HK-2 (cell line): ENCODE data around the gene OPN5.

ENCODE experiments used
- DNase-seq: peaks from one replicate; pipeline ENCODE4 v3.0.0-alpha.2; 2018; ENCODE audit not compliant: unreplicated experiment

Gene OPN5

DNA sequence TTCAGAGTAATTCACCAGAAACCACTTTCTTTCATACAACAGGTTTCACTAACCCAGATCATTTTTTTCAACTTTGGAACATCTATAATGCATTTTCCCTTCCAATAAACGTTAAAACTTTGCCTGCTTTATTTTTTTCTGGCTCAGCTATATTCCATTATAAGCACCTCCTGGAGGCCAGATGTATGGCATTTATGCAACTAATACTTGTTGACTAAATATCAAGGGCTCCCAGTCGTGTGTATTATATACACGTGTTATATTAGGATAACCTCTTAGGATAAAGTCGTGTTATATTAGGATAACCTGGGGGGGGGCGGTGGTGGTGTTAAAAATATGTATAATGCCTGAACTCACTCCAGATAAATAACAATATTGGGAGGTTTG lies 6.7 kb downstream of the OPN5 start:
- no peak for DNase-seq

DNA sequence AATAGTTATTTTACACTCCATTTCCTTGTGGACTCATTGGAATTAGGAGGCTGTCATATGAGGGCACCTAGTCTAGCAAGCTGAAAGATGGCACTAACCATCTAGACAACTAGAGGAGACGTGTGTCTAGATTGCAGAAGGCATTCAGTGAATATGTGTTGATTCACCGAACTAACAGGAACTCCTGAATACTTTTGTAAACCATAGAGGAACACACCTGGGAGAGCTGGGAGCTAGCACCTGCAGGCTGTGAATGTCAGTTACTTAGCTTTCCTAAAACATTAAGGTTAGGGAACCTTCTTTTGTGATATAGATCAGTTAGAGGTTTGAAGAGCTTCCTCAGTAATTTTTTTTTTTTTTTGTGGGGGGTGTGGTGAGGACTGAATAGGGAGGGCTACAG lies 7.7 kb downstream of the OPN5 start:
- DNase-seq, result no peak

DNA sequence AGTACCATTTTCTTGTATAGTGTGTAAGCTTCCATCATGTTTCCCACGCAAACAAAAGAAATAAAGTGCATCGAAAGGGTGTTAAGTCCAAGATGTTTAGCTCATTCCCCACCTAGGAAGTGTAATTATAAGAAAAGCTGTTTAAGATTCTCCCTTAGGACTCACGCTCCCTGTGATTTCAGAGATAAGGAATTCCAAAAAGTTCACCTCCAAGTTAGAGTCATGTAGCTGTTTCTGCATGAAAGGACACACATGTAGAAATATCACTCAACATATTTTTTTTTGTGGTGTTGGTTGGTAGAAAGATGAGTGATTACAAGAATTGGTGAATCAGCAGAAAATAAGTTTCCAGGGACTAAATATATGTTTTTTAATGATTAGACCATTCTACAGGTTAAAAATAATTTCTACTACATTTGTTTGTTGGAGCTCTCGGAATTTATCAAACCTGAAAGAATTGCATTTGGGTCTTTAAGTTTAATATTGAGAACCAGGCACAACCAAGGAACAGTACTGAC lies 10.4 kb downstream of the OPN5 start:
- DNase-seq, result no peak

DNA sequence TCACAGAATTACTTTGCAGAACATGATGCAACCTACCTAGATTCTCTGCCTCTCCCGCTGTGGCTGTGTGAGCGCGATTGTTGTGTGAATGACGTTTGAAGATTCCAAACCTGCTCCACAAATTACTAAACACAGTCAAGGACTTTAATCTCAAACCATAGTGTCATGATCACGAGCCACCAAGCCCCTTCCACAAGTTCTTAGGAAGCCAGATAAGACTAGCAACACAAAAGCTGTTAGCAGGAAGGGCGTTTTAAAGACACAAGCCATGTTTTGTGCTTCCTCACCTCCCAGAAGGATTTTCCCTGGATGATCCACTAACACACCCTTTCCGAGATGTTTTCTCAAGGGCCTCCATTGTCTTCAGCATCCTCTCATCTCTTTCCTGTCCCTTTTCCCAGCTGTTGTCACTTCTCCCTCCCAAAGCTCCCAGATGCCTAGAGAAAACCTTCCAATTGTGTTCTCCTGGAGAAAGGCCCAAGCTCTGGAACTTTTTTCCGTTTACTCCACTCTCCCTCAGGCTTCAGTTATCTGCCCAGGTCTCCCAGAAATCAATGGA lies 12.8 kb downstream of the OPN5 start:
- DNase-seq, result no peak

DNA sequence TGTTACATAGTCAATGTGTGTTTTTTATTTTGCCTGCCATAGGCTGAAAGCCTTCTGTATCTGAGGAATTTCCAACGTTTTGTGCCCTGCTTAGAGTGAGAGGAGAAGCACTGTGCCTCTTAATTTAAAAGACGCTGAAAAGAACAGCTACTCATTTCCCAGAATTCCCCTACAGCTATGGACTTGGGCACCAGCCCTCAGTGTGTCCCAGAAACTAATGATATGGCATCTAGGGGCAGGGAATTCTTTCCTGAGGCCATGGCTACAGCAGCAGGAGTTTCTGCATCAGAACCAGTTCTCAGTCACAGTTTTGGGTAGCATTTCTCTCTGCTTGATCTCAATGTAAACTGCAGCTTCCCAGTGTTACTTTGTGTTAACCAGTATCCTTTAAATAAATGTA lies 20.2 kb downstream of the OPN5 start:
- DNase-seq, result no peak

DNA sequence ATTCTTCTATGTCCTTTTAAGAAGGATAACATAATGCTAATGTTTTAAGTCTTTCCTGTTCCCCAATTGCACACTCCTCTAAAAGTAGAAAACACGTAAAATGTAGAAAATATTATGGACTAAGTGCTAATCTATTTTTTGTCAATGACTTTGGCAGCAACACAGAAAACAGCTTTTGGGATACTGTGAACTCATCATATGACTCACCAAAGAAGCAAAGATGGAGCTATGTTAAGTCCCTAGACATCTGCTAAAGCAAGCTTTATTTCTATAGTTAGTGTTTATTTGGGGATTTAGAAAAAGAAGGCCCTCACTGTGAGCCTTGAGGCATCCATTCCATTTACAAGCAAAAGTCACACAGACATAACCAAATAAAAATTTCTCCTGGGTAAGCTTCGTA lies 23.0 kb downstream of the OPN5 start:
- DNase-seq, result no peak

- no peak for DNase-seq
Observed at GRCh38 chr6:47809873-47810272, 28.0 kb downstream of the OPN5 start.

GRCh38 chr6:47810885-47811284 lies 29.1 kb downstream of the OPN5 start:
- DNase-seq, result no peak

GRCh38 chr6:47811443-47811842 lies 29.6 kb downstream of the OPN5 start:
- DNase-seq, result no peak

DNA sequence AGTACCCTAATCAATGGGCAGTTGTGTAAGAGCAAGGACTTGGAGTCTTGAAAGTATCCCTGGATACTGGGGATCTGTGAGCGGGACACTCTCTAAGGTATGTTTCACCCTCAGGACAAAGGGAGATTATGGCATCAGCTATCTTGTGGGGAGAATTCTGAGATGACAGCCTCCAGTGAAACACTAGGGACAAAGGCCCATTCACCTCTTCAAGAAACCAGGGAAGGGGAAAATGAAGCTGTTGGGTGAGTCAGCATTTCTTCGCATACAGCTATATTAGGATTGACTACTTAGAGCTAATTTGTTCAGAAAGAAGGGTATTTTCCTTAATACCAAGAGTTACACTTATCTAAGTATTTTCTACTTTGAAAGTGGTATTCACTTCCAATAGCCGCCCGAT lies 35.9 kb downstream of the OPN5 start:
- DNase-seq, result no peak

DNA sequence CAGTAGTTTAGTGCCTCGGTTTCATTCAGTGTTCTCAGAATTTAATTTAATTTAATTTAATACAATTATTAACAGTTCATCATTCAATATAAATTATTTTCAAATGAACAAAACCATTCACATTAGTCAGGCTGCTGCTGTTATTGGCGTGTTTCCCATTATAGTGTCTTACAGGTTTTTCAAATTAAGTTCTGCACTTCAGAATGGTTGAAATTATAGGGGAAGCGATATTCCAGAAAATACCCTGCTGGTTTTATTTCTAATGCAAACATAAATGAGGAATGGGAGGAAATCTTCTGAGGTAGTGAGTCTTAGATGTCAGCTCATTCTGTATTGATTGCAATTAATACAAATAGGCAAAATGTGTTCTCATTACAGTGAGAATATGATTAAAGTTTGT lies 37.6 kb downstream of the OPN5 start:
- DNase-seq, result no peak

GRCh38 chr6:47822856-47823554 lies 41.2 kb downstream of the OPN5 start:
- no peak for DNase-seq

GRCh38 chr6:47832386-47833100 lies 50.7 kb downstream of the OPN5 start:
- DNase-seq, result no peak

GRCh38 chr6:47834196-47834595 lies 52.4 kb downstream of the OPN5 start:
- DNase-seq, result no peak

DNA sequence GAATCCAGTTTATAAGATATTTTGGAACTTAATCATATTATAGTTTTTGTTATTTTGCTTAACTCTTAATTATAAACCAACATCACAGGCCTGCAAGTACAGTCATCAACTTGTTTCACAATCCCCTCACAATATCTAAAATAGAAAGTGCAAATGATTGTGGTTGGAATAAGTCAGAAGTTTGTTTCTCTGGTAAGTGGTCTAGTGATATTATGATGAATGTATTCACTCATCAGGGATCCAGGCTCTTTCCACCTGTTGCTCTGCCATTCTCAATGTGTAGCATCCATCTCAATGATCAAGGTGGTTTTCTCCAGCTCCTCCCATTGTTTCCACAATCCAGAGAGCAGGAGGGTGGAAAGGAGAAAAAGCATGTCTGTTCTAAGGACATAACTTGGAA lies 54.2 kb downstream of the OPN5 start:
- DNase-seq, result no peak

DNA sequence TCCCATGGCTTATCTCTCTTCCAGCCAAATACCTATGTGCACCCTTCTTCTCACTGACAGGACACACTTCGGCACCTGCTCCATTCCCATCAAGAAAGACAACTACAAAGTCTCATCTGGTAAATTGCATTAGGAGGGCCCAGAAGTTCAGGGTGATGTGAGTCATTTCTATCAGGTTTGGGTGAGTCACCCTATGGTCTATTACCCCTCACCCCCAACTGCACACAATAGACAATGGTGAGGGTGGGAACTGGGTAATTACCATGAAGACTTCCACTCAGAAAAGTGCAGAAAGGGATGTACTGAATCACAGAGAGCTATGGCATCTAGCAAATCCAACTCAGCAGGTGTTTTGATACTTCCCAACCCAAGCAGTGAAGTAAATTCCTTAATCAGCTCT lies 54.8 kb downstream of the OPN5 start:
- no peak for DNase-seq

DNA sequence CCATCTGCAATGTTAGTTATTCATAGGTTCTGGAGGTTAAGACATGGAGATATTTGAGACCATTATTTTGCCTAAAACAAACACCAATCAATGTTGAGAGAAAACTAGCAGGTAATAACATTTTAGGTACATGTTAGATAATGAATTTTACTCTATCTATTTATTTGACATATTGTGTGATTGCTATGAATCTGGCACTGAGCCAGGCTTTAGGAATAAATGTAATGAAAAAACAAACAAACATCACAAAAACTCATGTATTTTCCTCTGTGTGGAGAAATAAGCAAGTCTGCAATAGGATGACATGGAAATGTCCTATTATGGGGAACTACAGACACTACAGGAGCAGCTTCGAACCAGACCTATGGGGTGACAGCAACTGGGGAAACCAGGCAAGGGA lies 57.8 kb downstream of the OPN5 start:
- DNase-seq, result no peak

GRCh38 chr6:47844881-47845280 lies 63.0 kb downstream of the OPN5 start:
- no peak for DNase-seq

GRCh38 chr6:47846752-47847151 lies 64.9 kb downstream of the OPN5 start:
- no peak for DNase-seq

GRCh38 chr6:47851091-47851490 lies 69.3 kb downstream of the OPN5 start:
- DNase-seq, result no peak

- no peak for DNase-seq
Observed at GRCh38 chr6:47852727-47853126, 70.9 kb downstream of the OPN5 start.

DNA sequence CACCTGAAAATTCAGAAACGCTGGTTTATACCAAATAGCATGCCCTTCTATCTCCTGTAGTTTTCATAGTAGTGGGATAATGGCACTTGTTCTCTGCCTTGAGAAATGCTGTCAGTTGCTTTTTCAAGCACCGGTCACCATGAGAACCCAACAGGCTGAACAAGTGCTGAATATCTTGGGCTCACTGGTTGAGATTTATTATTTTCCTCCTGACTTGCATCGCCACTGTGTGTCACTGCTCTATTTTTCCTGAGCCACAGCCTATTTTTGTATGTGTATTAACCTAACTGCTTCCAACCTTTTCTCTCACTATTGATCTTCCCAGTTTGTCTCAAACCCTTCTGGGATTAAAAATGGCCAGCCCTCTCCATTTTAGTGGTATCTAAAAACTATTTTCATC lies 71.9 kb downstream of the OPN5 start:
- no peak for DNase-seq

DNA sequence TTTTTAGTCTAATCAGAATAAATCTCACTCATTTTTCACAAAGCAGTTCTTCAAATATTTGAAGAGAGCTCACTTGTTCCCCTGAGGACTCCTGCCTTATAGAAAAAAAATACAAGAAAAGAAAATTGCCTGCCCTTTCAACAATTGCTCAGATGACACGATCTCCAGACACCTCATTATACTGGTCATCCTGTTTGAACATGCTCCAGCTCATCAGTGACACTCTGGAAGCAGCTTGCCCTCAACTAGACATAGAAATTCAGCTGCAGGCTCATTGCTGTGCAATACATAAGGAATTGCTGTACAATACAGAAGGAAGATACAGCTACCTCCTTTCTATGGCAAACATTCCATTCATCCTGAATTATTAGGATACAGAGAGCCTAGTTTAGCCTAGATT lies 73.1 kb downstream of the OPN5 start:
- DNase-seq, result no peak
